GM19328 (cell line): ENCODE measurements around the gene DHX32.

ENCODE experiments used
- ATAC-seq: cut with Tn5 transposase; IDR thresholded peaks from one replicate; pipeline ENCODE4 v1.9.1; 2021; ENCODE audit warnings: mild to moderate bottlenecking, moderate library complexity; ENCODE audit not compliant: unreplicated experiment

The DHX32 gene

GRCh38 chr10:125850766-125851731 lies 30.0 kb downstream of the DHX32 start:
- ATAC-seq: no peak

DNA sequence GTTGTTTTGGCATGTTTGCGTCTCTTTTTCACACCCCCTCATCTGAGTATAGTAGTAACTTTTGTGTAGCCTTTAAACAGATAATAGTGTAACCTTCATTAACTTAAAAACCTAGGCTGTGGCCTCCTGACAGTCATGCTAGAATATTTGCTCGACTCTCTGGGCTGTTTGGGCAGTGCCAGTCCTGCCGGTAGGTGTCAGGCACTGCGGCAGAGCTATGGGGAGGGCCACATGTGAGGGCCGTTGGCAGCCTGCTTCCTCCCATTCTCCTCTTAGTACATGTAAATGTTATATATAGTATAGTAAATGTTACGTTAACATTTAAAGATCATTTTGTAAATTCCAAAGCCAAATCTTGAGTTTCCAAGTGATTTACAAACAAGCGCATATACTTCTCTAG lies 31.6 kb downstream of the DHX32 start:
- ATAC-seq: no peak

DNA sequence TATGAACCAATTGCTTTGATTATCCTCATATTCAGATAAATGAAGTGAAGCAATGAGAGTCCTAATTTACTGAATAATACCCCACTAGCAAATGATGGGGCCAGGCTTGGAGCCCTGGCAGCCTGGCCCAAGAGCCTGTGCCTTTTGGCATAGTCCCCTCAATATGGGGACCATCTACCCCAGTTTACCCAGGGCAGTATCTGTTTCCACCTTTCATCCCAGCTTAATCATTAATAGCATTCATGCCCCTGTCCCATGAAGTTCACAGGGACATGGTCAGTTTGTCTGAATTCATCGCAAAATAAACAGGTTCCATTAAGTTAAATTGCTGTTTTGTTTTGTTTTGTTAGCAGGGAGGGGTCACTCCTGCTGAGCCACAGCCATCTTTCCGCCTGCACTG lies 32.2 kb downstream of the DHX32 start:
- no peak for ATAC-seq

- no peak for ATAC-seq
Observed at GRCh38 chr10:125848371-125848770, 32.7 kb downstream of the DHX32 start.

DNA sequence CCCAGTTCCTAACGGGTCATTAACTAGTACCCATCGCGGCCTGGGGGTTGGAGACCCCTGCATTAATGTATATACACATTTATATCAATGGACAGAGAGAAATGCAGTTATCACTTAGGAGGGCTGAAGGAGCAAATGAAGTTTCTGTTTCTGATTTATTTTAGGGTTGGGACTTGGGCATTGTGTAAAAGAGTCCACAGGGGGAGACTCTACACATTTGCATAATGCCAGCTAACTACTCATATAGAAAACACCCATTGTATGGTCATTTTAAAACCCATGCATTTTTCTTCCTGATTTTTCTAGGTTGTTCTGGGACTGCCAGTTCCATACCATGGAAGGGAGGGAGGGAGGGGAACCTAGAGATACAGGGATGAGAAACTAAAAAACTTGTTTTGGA lies 34.2 kb downstream of the DHX32 start:
- no peak for ATAC-seq

DNA sequence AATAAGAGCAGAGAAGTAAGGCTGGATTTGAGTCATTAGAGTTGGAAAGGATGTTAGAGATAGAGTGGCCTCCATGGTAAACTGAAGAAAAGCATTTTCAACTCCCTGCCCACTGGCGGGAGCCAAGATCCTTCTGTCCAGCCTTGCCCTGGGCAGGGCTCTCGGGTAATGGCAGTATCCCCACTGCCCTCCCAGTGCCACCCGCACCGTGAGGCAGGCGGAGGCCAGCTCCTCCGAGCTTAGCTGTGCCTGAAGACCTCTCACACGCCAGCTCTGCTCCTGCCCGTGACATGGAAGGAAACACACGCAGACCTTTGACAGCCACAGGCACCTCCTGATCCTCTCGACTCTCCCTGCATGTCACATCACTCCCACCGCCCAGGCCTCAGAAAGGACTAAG lies 35.5 kb downstream of the DHX32 start:
- no peak for ATAC-seq

- ATAC-seq: no peak
Observed at GRCh38 chr10:125844751-125845221, 36.3 kb downstream of the DHX32 start.

DNA sequence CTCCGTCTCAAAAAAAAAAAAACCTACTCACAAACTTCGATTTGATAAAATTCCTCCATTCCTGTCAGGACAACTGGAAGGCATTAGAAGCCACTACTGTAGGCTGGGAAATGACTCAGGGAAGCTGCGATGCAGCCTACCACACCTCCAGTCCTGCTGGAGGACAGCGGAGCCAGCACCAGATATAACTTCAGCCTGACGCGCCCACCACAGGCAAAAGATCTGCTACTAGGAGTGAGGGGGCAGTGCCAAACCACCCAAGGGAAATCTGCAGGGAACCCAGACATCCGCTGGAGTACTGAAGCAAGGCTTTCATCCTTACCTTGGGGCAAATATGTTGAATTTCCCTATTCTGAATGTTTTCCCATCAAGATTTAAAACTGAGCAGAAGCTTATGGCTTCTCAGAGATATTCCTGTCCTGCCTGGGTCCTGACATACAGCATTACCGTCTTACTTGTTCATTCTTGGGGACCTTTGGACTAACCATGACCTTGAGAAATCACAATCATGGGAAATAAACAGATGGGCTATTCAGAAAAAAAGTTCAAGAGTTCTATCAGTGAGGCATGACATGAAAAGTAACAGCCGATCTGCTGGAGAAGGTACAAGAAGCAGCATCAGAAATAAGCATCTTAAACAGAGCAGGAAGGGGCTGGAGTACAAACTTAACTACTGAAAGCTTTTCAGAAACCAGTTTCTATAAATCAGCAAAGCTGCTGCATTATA lies 37.3 kb downstream of the DHX32 start:
- no peak for ATAC-seq

DNA sequence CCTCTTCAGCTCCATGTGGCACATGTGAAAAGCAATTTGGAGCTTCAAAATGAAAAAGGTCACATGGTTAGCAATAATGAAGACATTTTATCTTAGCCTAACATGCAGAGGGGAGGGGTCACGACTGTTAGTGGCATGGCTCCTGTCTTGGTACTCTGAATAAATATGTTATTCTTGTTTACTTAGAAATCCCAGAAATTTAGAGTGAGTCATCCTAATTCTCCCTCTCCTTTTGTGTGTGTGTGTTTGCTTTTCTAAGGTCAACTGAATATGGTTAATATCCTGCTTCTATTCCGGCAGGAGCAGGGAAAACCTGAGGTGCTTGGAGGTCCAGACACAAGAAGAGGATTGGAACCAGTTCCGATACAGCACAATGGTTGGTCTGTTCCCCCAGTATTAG lies 40.1 kb downstream of the DHX32 start:
- no peak for ATAC-seq

- no peak for ATAC-seq
Observed at GRCh38 chr10:125840406-125840805, 40.7 kb downstream of the DHX32 start.

DNA sequence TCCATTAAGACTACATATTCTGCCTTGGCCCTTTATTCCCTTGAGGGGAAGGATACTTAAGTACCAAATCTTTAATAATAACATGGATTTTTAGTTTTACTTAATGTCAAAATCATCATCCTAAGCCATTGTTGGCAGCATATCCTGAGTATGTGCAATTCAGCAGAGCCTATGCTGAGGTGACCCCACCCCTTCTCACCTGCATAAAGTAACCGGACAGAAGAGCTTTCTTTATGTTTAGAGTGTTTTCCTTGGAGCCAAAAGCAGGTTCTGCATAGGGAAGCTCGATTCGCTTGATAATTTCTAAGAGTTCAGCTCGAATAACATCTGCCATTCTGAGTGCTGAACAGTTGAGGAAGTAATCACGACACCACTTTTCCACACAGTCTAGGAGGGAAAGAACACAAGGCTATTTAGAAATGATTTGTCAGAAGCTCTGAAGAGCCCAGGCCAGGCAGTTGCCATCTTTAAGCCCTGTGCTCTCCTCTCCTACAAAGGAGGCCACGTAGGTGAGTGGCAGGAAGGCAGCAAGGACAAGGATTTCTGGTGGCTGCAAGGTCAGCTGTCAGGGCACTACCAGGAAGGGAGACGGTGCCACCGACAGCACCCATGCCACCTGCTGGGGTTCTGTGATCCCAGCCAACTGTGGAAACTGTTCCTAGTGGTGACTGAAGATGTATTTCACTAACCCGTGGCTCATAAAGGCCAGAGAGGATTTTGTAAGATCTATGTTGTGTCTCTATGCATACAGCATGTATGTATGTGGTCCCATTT lies 42.1 kb downstream of the DHX32 start:
- no peak for ATAC-seq

- no peak for ATAC-seq
Observed at GRCh38 chr10:125836746-125837145, 44.3 kb downstream of the DHX32 start.

- ATAC-seq: no peak
Observed at GRCh38 chr10:125828311-125828710, 52.8 kb downstream of the DHX32 start.

DNA sequence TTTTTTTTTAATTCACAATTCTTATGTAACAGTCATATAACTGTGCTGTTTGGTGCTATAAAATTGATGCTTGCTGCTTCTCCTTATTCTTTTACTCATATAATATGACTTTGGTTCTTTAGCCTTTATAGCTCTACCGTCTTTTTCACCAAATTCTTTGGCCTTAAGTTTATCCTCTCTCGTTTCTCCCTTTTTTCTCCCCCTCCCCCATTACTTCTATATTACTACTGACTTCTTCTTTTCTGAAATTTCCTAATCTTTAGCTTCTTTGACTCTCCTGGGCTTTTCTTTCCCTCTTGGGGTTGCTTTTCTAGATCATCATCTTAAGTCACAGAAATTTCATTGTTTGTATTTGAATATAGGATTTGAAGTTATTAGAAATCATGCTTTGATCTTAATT lies 54.0 kb downstream of the DHX32 start:
- ATAC-seq: no peak

DNA sequence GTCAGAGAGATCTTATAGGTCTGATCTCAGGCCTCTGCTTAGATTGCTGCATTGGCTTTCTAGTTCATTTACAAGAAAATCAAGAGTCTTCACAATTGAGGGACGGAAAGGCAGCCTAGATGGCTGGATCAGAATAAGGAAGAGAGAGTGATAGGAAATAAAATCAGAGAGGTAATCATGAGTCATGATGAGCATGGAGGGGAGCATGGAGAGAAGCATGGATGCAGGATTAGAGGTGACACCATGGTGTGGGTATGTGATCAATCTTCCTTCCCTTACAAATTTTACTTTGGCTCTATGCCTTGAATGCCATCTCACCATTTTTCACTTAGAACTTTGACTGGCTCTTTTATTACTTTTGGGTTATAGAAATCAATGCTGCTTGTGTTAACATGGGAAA lies 56.4 kb downstream of the DHX32 start:
- no peak for ATAC-seq

- peak; percentile 5 for ATAC-seq
Observed at GRCh38 chr10:125823663-125824251, 57.3 kb downstream of the DHX32 start.

DNA sequence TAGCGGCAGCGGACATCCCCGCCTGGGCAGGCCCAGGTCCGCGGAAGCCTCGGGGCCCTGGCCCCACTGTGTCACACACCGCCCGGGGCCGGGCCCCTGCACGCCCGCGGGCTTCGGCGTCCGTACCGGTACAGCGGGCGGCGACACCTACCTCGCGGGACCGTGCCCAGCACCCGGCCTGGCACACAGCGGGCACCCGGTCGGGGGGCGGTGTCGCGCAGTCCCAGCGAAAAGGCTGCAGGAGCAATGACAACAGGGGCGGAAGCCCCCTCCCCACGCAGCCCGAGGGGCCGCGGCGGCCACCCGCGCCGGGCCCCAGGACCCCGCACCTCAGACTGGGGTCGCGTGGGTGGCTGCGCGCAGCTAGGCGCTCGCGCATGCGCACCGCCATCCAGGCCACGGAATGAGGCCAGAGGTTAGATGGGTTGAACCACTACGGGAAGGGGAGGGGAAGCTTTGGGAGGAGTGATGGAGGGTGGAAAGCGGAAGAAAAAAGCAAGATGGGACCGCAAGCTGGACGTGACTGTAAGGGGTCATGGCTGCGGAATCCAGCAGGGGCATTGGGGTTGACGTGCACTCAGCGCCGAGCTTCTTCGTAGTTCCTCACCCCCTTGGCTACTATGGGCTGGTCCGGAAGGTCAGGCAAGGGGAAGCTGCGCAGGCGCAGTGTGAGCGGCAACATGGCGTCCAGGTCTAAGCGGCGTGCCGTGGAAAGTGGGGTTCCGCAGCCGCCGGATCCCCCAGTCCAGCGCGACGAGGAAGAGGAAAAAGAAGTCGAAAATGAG lies 58.0 kb downstream of the DHX32 start, which contains the start of the genes BCCIP and UROS:
BCCIP (plus strand) TSS at position 669 of the 785 bp plus-strand sequence; CDS start at position 681, 12 bp downstream.
UROS (minus strand) TSS at position 381 of the 785 bp plus-strand sequence. CDS start 6,759 bp downstream, outside the sequence.
- ATAC-seq: peak; percentile 70

- ATAC-seq: peak; percentile 31
Observed at GRCh38 chr10:125820701-125821100, 60.4 kb downstream of the DHX32 start.

- no peak for ATAC-seq
Observed at GRCh38 chr10:125817337-125817946, 63.6 kb downstream of the DHX32 start.
